Large intestine (tissue), 3 donors: Measurements from ENCODE around the gene MARVELD3. TPM values are rescaled to one million over a fixed set of nuclear protein-coding genes. Genes with fewer than 3 reads are reported as not detected.

Source experiments
- DNase-seq, 2 donors: peaks; one replicate each; pipeline versions ENCODE4 v3.0.0 to v3.0.0-alpha.2; 2013
- H3K27ac ChIP-seq: one replicate; pipeline ENCODE4 v1.5.1; 2013; ENCODE audit warnings: low read length
- H3K27me3 ChIP-seq: 2 replicates; pipeline ENCODE4 v1.6.1; 2013; ENCODE audit warnings: low read length; ENCODE audit not compliant: control insufficient read depth, insufficient read depth
- H3K36me3 ChIP-seq: 2 replicates; pipeline ENCODE4 v1.6.1; 2013; ENCODE audit warnings: low read length; ENCODE audit not compliant: control insufficient read depth, insufficient read depth
- H3K4me1 ChIP-seq: one replicate; pipeline ENCODE4 v1.6.1; 2013; ENCODE audit warnings: low read length; ENCODE audit not compliant: control insufficient read depth, insufficient read depth
- H3K4me3 ChIP-seq: one replicate; pipeline ENCODE4 v1.5.1; 2013; ENCODE audit warnings: low read length
- H3K9me3 ChIP-seq: one replicate; pipeline ENCODE4 v1.6.1; 2013; ENCODE audit warnings: mild to moderate bottlenecking, low read depth, low read length, moderate library complexity; ENCODE audit not compliant: control insufficient read depth
- WGBS: methylation state at CpG from one replicate; pipeline ENCODE4 v1.1.5; 2013; ENCODE audit warnings: low lambda C conversion rate; ENCODE audit not compliant: insufficient coverage; 5-methylcytosine and 5-hydroxymethylcytosine counted together
- polyA plus RNA-seq: library from polyadenylated mRNA; unstranded; fragments of 120-200 nt; gene quantifications from one replicate; pipeline ENCODE4 v1.2.1, GENCODE V29; 2013

MARVELD3 gene
- polyA plus RNA-seq, 1 donor: 67.3 TPM

DNA sequence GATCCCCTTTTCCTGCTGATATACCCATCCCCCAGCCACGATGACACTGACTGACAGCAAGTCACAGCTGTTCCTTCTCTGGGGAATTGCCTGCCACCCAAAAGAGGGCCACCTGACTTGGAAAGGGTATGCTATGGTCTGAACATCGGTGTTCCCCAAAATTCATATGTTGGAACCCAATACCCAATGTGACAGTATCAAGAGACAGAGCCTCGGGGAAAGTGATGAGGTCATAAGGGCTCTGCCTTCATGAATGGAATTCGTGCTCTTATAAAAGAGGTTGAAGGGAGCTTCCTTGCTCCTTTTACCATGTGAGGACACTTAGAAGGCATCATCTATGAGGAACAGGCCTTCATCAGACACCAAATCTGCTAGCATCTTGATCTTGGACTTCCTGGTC, 7.6 kb upstream of the MARVELD3 start:
- Histone ChIP-seq H3K27me3 (no peaks in the 10 kb centered on the region), H3K9me3 (no peaks in the 10 kb centered on the region), H3K27ac (no peak overlapping the region), H3K36me3 (no peaks in the 10 kb centered on the region), H3K4me1 (no peaks in the 10 kb centered on the region), H3K4me3 (no peak overlapping the region)
- no peak for DNase-seq
- no CpG with 5 or more reads among the region's 4 CpGs for WGBS

DNA sequence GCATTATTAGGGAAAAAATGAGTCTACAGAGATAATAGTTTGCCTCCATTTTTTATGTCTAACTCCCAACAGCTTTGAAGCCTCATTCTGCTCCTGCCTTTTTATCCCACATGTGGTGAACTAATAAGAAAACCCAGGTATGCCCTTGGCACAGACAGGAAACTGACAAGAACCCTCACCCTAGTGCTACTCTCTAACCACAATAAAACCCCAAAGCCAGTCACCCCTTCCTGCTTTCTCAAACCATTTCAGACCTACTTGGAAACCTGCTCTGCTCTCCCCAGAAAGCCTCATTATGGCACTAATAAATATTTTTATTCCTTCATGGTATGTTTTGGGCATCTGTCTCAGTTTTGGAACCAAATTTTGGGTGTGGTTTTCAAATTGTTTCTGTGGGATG, 3.9 kb upstream of the MARVELD3 start:
- Histone ChIP-seq H3K9me3 (no peaks in the 10 kb centered on the region), H3K27me3 (peaks cover 14% of the 10 kb centered on the region), H3K36me3 (no peaks in the 10 kb centered on the region), H3K4me3 (no peak overlapping the region), H3K27ac (no peak overlapping the region), H3K4me1 (no peaks in the 10 kb centered on the region)
- DNase-seq: no peak

DNA sequence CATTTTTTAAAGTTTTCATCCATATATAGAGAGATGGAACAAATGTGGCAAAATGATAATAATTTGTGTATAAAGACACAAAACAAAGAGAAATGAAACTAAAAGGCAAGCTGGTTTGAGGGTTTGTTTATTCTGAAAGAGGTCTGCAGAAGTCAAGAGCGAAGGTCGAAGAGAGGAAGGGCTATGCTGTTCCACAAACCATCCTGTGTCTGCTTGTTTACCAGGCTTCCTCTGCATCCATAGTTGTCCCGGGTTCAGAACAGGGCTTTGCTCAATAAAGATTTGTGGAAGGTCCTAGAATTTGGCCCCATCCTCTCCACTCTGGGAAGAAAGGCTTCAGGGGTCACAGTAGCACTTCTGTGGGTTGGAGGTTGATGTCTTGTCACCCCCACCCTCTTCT, 2.4 kb upstream of the MARVELD3 start:
- Histone ChIP-seq H3K36me3 (peaks cover 3% of the 10 kb centered on the region), H3K4me3 (no peak overlapping the region), H3K4me1 (peaks cover 3% of the 10 kb centered on the region), H3K27ac (no peak overlapping the region), H3K27me3 (peaks cover 20% of the 10 kb centered on the region), H3K9me3 (no peaks in the 10 kb centered on the region)
- no CpG with 5 or more reads among the region's 3 CpGs for WGBS
- DNase-seq: no peak

DNA sequence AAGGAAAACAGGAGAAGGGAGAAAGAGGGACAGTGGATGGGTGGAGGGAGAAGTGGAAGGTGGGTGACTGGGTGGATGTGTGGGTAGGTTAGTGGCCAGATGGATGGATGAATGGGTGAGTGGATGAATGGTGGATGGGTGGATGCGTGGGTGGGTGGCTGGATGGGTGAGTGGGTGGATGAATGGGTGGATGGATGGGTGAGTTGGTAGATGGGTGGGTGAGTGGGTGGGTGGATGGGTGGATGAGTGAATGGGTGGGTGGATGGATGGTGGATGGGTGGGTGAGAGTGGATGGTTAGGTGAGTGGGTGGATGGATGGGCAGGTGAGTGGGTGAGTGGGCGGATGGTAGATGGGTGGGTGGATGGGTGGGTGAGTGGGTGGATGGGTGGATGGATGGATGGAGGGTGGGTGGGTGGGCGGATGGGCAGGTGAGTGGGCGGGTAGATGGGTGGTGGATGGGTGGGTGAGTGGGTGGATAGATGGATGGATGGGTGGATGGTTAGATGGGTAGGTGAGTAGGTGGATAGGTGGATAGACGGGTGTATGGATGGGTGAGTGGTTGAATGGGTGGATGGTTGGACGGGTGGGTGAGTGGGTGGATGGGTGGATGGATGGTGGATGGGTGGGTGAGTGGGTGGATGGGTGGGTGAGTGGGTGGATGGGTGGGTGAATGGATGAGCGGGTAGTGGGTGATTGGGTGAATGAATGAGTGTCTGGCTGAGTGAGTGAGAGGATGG, 702 bp upstream of the MARVELD3 start:
- WGBS: 80% methylated on average over 1 of the region's 7 CpGs
- Histone ChIP-seq H3K4me1 (peaks cover 11% of the 10 kb centered on the region), H3K36me3 (peaks cover 18% of the 10 kb centered on the region), H3K4me3 (peak overlapping the region; percentile 98), H3K9me3 (no peaks in the 10 kb centered on the region), H3K27me3 (peaks cover 20% of the 10 kb centered on the region), H3K27ac (no peak overlapping the region)
- DNase-seq: no peak

DNA sequence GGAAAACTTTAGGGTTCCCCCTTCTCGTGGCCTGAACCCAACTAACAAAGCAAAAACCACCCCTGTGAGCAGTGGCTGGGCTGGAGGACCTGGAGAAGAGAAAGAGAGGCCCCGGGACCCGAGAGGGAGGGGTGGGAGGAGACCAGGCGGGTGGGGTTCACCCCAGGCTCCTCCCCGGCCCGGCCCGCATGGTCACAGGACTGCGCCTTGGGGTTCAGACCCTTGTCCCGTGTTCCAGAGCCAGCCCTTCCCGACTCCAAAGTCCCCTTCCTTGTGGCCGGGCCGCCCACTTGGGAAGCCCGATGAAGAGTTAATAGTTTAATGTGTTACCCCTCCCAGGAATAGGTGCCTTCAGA, 852 bp downstream of the MARVELD3 start:
- H3K4me3 ChIP-seq: peak overlapping the region; percentile 98
- no CpG with 5 or more reads among the region's 13 CpGs for WGBS
- peak overlapping the region; percentile 98 for H3K27ac ChIP-seq
- peaks cover 20% of the 10 kb centered on the region for H3K27me3 ChIP-seq
- H3K4me1 ChIP-seq: peaks cover 16% of the 10 kb centered on the region
- no peaks in the 10 kb centered on the region for H3K9me3 ChIP-seq
- H3K36me3 ChIP-seq: peaks cover 27% of the 10 kb centered on the region
- peak; percentile 91 to 95 for DNase-seq

DNA sequence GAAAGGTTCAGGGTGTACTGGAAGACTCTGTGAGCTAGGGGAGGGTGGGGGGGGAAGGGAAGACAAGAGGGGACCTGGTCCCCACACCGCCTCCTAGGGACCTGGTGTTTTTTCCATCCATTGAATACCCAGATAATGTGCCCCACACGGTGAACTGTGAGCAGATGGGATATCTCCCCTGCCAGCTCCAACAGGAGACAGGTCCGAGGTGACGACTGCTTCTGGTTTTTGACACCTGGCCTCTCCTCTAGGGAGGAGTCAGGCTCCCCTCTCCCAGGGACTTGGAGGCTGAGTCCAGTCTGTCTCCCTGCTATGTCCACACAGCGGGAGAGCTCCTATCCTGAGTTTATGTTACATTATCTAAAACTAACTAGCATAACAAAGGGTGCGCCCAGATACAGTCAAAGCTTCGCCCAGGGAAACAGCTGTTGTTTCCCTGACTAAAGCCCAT, 1.8 kb downstream of the MARVELD3 start:
- DNase-seq: peak; percentile 15 to 59
- H3K36me3 ChIP-seq: peaks cover 32% of the 10 kb centered on the region
- H3K4me1 ChIP-seq: peaks cover 16% of the 10 kb centered on the region
- H3K4me3 ChIP-seq: peak overlapping the region; percentile 98
- peaks cover 20% of the 10 kb centered on the region for H3K27me3 ChIP-seq
- H3K27ac ChIP-seq: peak overlapping the region; percentile 98
- WGBS: no CpG with 5 or more reads among the region's 7 CpGs
- H3K9me3 ChIP-seq: no peaks in the 10 kb centered on the region

DNA sequence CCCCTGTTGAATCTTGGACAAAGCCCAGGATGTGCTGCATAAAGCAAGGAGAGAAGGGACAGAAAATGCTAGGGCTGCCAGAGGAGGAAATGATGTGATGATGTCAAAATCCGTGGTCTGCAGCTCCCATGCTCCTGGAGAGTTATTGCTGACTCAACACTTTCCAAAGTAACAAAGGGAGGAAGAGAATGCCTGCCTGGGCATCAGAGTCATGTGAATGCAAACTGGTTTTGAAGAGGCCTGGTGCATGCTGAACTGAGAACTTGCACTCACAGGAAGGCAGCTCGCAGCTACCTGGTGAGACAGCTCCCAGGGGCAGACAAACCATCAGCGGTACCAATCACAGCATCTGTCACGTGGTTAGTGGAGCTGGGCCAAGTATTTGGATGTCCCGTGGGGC, 2.8 kb downstream of the MARVELD3 start:
- WGBS: no CpG with 5 or more reads among the region's 5 CpGs
- Histone ChIP-seq H3K36me3 (peaks cover 40% of the 10 kb centered on the region), H3K4me3 (peak overlapping the region; percentile 98), H3K27me3 (peaks cover 20% of the 10 kb centered on the region), H3K4me1 (peaks cover 16% of the 10 kb centered on the region), H3K27ac (peak overlapping the region; percentile 49), H3K9me3 (no peaks in the 10 kb centered on the region)
- DNase-seq: peak; percentile 43 to 47

DNA sequence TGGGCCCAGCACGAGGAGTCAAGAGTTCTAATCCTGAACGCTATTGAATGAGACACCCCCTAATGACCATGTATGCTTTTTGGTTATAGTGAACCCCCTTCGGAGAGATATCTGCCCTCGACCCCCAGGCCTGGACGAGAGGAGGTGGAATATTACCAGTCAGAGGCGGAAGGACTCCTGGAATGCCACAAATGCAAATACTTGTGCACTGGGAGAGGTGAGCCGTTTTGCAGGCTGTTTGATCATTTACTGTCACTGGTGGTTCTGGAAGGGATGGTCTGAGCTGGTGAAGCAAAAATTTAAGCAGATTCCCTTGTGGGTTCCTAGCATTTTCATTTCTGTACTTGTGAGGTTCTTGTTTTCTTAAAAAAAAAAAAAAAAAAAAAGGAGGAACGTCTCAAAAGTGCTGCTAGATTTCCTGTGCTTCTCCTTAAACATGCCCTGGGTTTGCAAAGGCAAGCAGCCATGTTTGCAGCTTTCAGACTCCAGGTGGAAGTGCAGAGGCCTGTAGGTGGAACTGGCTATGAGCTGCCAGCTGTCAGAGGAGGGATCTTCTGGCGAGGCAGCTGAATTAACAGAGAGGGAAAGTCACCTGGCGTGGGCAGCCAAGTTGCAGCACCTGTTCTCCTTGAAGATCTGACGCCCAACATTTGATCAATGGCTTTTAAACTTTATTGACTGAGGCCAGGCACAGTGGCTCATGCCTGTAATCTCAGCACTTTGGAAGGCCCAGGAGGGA, 3.5 kb downstream of the MARVELD3 start:
- Histone ChIP-seq H3K9me3 (no peaks in the 10 kb centered on the region), H3K4me1 (peaks cover 16% of the 10 kb centered on the region), H3K36me3 (peaks cover 46% of the 10 kb centered on the region), H3K27ac (peak overlapping the region; percentile 49), H3K27me3 (peaks cover 20% of the 10 kb centered on the region), H3K4me3 (no peak overlapping the region)
- no CpG with 5 or more reads among the region's 11 CpGs for WGBS
- peak in 1 of 2 donors; percentile 25 for DNase-seq

DNA sequence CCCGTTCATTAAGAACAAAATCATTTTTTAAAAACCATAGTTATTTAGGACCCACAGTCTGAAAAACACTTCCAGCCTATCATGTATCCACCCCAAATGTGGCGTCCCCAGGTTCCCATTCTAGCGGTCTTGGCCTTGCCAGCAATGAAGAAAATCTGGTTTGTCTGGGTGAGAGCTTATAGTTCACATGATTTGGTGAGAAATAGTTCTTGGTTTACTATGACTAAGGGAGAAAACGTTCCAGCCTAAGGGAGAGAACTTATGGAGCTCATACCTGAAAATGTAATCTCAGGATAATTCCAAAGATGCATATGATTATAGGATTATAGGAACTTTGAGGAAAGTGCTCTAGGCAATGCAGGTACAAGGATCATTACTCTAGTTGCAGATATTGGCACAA, 4.8 kb downstream of the MARVELD3 start:
- no peak overlapping the region for H3K4me3 ChIP-seq
- DNase-seq: no peak
- H3K4me1 ChIP-seq: peaks cover 16% of the 10 kb centered on the region
- peaks cover 16% of the 10 kb centered on the region for H3K27me3 ChIP-seq
- WGBS: 100% methylated on average over 1 of the region's 4 CpGs
- no peak overlapping the region for H3K27ac ChIP-seq
- no peaks in the 10 kb centered on the region for H3K9me3 ChIP-seq
- peaks cover 56% of the 10 kb centered on the region for H3K36me3 ChIP-seq

DNA sequence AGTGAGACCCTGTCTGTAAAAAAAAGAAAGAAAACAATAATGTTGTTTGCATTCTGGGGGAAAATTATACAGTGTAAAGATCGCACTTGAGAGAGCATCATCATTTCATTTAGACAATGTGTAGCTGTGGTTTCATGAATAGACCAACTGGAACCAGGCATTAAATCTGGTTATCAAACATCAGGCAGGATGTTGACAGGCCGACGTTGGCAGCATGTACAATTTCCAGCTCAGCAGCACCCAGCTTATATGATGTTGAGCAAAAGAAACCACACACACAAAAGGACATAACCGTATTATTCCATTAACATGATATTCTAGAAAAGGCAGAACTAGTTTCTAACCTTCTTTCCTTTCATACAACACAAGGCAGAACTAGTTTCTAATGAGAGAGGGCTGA, 5.8 kb downstream of the MARVELD3 start:
- H3K27me3 ChIP-seq: peaks cover 8% of the 10 kb centered on the region
- no peaks in the 10 kb centered on the region for H3K9me3 ChIP-seq
- no peak overlapping the region for H3K27ac ChIP-seq
- WGBS: no CpG with 5 or more reads among the region's 4 CpGs
- DNase-seq: no peak
- H3K36me3 ChIP-seq: peaks cover 57% of the 10 kb centered on the region
- no peak overlapping the region for H3K4me3 ChIP-seq
- H3K4me1 ChIP-seq: peaks cover 16% of the 10 kb centered on the region
